Heart left ventricle (tissue), 16 donors: Measurements from ENCODE around the gene GUCD1. TPM values are rescaled to one million over a fixed set of nuclear protein-coding genes. Genes with fewer than 3 reads are reported as not detected.

Experiments used
- ATAC-seq, 4 donors: fragments of 200-7000 bp; cut with Tn5 transposase; one replicate each; pipeline ENCODE4 v1.9.1; 2020 to 2022; ENCODE audit warnings: moderate library complexity in 4 of 4, mild to moderate bottlenecking in 3 of 4, moderate number of reproducible peaks in 1 of 4
- DNase-seq, 5 donors: peaks; one replicate each; pipeline ENCODE4 v3.0.0-alpha.2; 2020
- H3K27ac ChIP-seq, 12 donors: fragments of 200-600 bp; sonication (generic) in 4 of 12; one replicate each; pipeline versions ENCODE4 v1.5.0 to v1.8.0; 2016 to 2022; ENCODE audit warnings: mild to moderate bottlenecking in 2 of 12
- H3K27me3 ChIP-seq, 9 donors: fragments of 200-600 bp; sonication (generic) in 2 of 9; one replicate each; pipeline versions ENCODE4 v1.5.1 to v1.8.0; 2016 to 2022; ENCODE audit warnings: mild to moderate bottlenecking in 3 of 9
- H3K36me3 ChIP-seq, 9 donors: fragments of 200-600 bp; sonication (generic) in 2 of 9; one replicate each; pipeline versions ENCODE4 v1.5.0 to v1.8.0; 2018 to 2022; ENCODE audit warnings: mild to moderate bottlenecking in 2 of 9
- H3K4me1 ChIP-seq, 12 donors: fragments of 200-600 bp; sonication (generic) in 4 of 12; one replicate each; pipeline versions ENCODE4 v1.5.0 to v1.8.0; 2016 to 2022; ENCODE audit warnings: mild to moderate bottlenecking in 3 of 12
- H3K4me3 ChIP-seq, 12 donors: fragments of 200-600 bp; sonication (generic) in 4 of 12; one replicate each; pipeline versions ENCODE4 v1.5.0 to v1.8.0; 2017 to 2022; ENCODE audit warnings: mild to moderate bottlenecking in 9 of 12, moderate library complexity in 4 of 12
- H3K9me3 ChIP-seq, 12 donors: fragments of 200-600 bp; sonication (generic) in 4 of 12; one replicate each; pipeline versions ENCODE4 v1.5.0 to v1.8.0; 2016 to 2022; ENCODE audit warnings: mild to moderate bottlenecking in 1 of 12
- POLR2A ChIP-seq, 2 donors: fragments of 450-650 bp; IDR thresholded peaks; one replicate each; pipeline ENCODE4 v1.6.1; 2017; ENCODE audit warnings: antibody characterized with exemption in 2 of 2, mild to moderate bottlenecking in 2 of 2, moderate library complexity in 2 of 2
- WGBS, 4 donors: extraction: QIAGEN DNeasy Blood & Tissue Kit in 2 of 4; methylation state at CpG; one replicate each; pipeline versions ENCODE4 v1.1.5 to v1.1.7; 2013 to 2018; 5-methylcytosine and 5-hydroxymethylcytosine counted together
- intact Hi-C, 10 donors: fragments of 100-400 bp; cut with DNase I; formaldehyde crosslinking; loops; one replicate each; pipeline versions ENCODE4 v1.11.1 to v1.14.2; 2022
- polyA plus RNA-seq, 2 donors: library from polyadenylated mRNA; stranded (reverse); fragments of 200-250 nt; gene quantifications; one replicate each; pipeline ENCODE4 v1.2.3, GENCODE V29; 2013
- total RNA-seq, 9 donors: library from RNA; depleted of rRNA in 2 of 9; stranded (reverse); fragments of >200 nt in 2 of 9; fragmentation: NEBNext Ultra II Directional in 3 of 9; extraction: Animal tissue kit (Norgen Biotek cat#: 25700) in 3 of 9; gene quantifications; one replicate each; pipeline versions ENCODE4 v1.1.0 to v1.2.4, GENCODE V29; 2016 to 2023
- TF ChIP-seq, protein P1 (sequence below), 12 donors: fragments of 200-600 bp; sonication (generic) in 4 of 12; IDR thresholded peaks; one replicate each; pipeline versions ENCODE4 v1.5.0 to v1.8.0; 2018 to 2022; ENCODE audit warnings: antibody characterized with exemption in 12 of 12, mild to moderate bottlenecking in 5 of 12
- donor health status: ischemic (EF 13 %, LVEDD 7.1; RV severe dilation, severe dysfunction).
- donor health status: healthy with polysubstance abuse.
- donor health status: DM: no; HTN: yes; CAD: no.
- donor health status: DM: no; HTN: no; CAD: no.
- donor health status: ischemic (EF 25% LVEDD 6.9; RV normal size, moderate dysfunction).
- donor health status: ischemic (EF 25% LVEDD 5.7; RV mildly dilated, moderate dysfunction).
- donor health status: healthy.
- donor health status: DM: yes; HTN: yes; CAD: no.
- donor health status: ischemic (EF 35%, LVEDD 5.7; RV mildly dilated, moderate dysfunction).
- donor health status: nonischemic (EF 11% LVEDD 7.7; RV severe dilation, severe dysfunction).
- donor health status: DM: yes; HTN: yes; CAD: no.
- donor health status: PGD.
- donor health status: ischemic (EF 29% LVEDD 5.4; RV normal size, mild dysfunction).
- donor health status: nonischemic (EF 23%, LVEDD 6.1; RV moderate dilation, normal function).

GUCD1 gene
- total and polyA plus RNA-seq, 11 donors, result 147 to 487 (median 186) TPM

DNA sequence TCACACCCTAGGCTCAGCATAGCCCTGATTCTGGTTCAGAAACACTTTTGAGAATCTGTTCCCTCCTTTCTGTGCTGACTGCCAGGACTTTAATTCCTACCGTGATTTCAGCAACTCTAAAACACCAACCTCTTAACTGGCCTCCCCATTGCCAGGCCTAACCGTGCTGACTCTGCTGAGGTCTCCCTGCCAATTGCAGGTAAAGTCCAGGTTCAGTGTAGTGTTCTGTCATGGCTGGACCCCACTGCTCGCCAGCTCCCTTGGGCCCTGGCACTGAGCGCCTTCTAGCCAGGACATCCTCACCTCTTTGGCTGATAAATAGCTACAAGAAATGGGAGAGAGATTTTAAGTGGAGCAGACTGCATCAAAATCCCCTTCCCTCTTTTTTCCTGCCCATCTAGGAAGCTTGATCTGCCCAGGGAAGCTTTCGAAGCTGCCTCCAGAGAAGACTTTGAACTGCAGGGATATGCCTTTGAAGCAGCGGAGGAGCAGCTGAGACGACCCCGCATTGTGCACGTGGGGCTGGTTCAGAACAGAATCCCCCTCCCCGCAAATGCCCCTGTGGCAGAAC is 55.1 kb downstream of the GUCD1 start:
- intact Hi-C loops, result loop anchor here in 9 of 10 donors (5.0 to 10.0 kb wide), 4 partner anchors 77 to 177 kb away; no protein-coding TSS in a partner anchor
- peaks cover 0 to 11% (median 0%) of the 10 kb centered on the region in 9 donors for H3K27me3 ChIP-seq
- H3K36me3 ChIP-seq, result no peaks in the 10 kb centered on the region
- ATAC-seq (no peak), DNase-seq (peak in 1 of 5 donors; percentile 18)
- 88 to 93% (median 90%) methylated on average over 9 to 10 of the region's 10 CpGs for WGBS, 4 donors
- H3K4me1 ChIP-seq, result peaks cover 0 to 24% (median 7%) of the 10 kb centered on the region in 12 donors
- no peak for TF ChIP-seq POLR2A (IDR thresholded peaks at IDR 0.05)
- TF ChIP-seq, protein P1, sequence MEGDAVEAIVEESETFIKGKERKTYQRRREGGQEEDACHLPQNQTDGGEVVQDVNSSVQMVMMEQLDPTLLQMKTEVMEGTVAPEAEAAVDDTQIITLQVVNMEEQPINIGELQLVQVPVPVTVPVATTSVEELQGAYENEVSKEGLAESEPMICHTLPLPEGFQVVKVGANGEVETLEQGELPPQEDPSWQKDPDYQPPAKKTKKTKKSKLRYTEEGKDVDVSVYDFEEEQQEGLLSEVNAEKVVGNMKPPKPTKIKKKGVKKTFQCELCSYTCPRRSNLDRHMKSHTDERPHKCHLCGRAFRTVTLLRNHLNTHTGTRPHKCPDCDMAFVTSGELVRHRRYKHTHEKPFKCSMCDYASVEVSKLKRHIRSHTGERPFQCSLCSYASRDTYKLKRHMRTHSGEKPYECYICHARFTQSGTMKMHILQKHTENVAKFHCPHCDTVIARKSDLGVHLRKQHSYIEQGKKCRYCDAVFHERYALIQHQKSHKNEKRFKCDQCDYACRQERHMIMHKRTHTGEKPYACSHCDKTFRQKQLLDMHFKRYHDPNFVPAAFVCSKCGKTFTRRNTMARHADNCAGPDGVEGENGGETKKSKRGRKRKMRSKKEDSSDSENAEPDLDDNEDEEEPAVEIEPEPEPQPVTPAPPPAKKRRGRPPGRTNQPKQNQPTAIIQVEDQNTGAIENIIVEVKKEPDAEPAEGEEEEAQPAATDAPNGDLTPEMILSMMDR (IDR thresholded peaks at IDR 0.05), result no peak
- H3K4me3 ChIP-seq, result no peak overlapping the region
- H3K27ac ChIP-seq, result no peak overlapping the region
- no peaks in the 10 kb centered on the region for H3K9me3 ChIP-seq

DNA sequence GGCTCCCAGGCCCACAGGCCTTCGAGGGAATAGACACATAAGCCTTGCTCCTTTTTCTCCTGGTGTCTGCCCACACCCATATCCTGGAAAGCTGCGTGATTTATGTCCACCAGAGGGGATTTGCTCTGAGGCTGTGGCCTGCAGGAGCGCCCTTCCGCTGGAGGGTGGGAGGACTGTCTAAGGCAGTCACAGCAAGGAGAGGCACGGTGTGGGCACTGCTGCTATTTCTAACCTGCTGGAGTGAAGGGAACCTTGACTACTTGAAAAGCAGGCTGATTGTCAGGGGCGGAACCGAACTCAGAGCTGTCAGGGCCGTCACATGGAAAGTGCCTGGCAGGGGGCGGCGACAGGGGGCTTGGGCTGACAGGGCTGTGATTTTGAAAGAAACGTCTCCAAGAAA is 56.1 kb downstream of the GUCD1 start:
- WGBS, 4 donors, result 88 to 94% (median 92%) methylated on average over 11 of the region's 11 CpGs
- H3K4me1 ChIP-seq, result peaks cover 0 to 24% (median 8%) of the 10 kb centered on the region in 12 donors
- no peak for TF ChIP-seq POLR2A (IDR thresholded peaks at IDR 0.05)
- TF ChIP-seq, protein P1 (IDR thresholded peaks at IDR 0.05), result no peak
- no peak overlapping the region for H3K4me3 ChIP-seq
- peaks cover 0 to 19% (median 0%) of the 10 kb centered on the region in 9 donors for H3K27me3 ChIP-seq
- DNase-seq (peak in 1 of 5 donors; percentile 18), ATAC-seq (no peak)
- no peak overlapping the region for H3K27ac ChIP-seq
- H3K36me3 ChIP-seq, result no peaks in the 10 kb centered on the region
- no peaks in the 10 kb centered on the region for H3K9me3 ChIP-seq
- intact Hi-C loops, result no loop called here

DNA sequence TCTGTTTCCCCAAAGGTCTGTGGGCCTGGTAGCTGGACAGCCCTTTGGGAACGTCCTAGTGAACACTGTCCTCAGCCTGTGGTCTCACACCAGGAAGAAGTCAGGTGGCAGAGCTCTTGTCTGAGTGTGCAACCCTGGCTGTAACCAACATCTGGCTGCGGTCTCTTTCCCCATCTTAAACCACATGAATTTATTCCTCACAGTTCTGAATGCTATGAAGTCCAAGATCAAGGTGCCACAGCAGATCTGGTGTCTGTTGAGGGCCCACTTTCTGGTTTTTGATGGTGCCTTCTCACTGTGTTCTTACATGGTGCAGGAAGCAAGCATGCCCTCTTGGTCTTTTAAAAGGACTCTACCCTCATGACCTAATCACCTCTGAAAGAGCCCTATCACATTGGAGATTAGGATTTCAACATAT is 57.1 kb downstream of the GUCD1 start:
- Histone ChIP-seq H3K36me3 (no peaks in the 10 kb centered on the region), H3K27ac (no peak overlapping the region), H3K9me3 (no peaks in the 10 kb centered on the region), H3K4me1 (peaks cover 0 to 19% (median 7%) of the 10 kb centered on the region in 12 donors), H3K4me3 (no peak overlapping the region), H3K27me3 (peaks cover 0 to 19% (median 0%) of the 10 kb centered on the region in 9 donors)
- 71 to 88% (median 80%) methylated on average over 1 to 2 of the region's 2 CpGs for WGBS, 4 donors
- ATAC-seq (no peak), DNase-seq (no peak)
- intact Hi-C loops, result no loop called here
- no peak for TF ChIP-seq POLR2A (IDR thresholded peaks at IDR 0.05)
- TF ChIP-seq, protein P1 (IDR thresholded peaks at IDR 0.05), result no peak

DNA sequence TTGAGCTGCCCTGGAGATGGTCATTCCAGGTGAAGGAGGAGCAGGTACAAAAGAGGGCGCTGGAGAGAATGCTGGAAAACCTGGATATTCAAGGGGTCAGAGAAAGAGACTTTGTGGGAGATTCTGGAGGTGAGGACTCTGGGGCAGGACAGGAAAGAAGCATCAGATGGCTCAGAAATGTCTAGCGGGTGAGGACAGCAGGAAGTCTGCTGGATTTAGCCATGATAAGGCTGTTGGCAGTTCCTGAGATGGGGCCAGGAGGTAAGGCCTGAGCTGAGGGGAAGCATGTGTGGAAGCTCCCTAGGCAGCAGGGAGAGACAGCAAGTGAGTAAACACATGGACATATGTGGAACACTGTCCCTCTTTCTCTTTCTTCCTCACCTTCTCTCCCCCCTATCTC is 58.3 kb downstream of the GUCD1 start:
- peaks cover 0 to 13% (median 7%) of the 10 kb centered on the region in 12 donors for H3K4me1 ChIP-seq
- DNase-seq, result no peak
- WGBS, 4 donors, result 86 to 92% (median 90%) methylated on average over 2 of the region's 2 CpGs
- no peak overlapping the region for H3K27ac ChIP-seq
- intact Hi-C loops, result no loop called here
- no peaks in the 10 kb centered on the region for H3K36me3 ChIP-seq
- TF ChIP-seq, protein P1 (IDR thresholded peaks at IDR 0.05), result no peak
- TF ChIP-seq POLR2A (IDR thresholded peaks at IDR 0.05), result no peak
- H3K9me3 ChIP-seq, result no peaks in the 10 kb centered on the region
- peaks cover 0 to 19% (median 0%) of the 10 kb centered on the region in 9 donors for H3K27me3 ChIP-seq
- ATAC-seq, result no peak
- H3K4me3 ChIP-seq, result no peak overlapping the region
